Keratinocyte (primary cell): ENCODE data around the gene AK2. TPM values are rescaled to one million over a fixed set of nuclear protein-coding genes. Genes with fewer than 3 reads are reported as not detected.
A peak's percentile ranks its signal among the peaks of the same experiment; 100 is the strongest.

ENCODE experiments used
- DNase-seq: peaks from one replicate; pipeline ENCODE4 v3.0.0-alpha.2; 2011; ENCODE audit warnings: low read depth, missing footprints, low spot score
- FAIRE-seq: peaks from 2 replicates; lab custom pipeline; 2011; peaks lifted over from hg19 to GRCh38; lab: Jason Lieb, UNC
- H2AFZ ChIP-seq: 2 replicates; pipeline ENCODE4 v1.6.0; 2012; ENCODE audit warnings: low read length, control low read depth, inconsistent platforms; ENCODE audit not compliant: control insufficient read depth
- H3K27ac ChIP-seq: 2 replicates; pipeline ENCODE4 v1.5.1; 2011; ENCODE audit warnings: low read length; ENCODE audit not compliant: control insufficient read depth, insufficient read depth
- H3K27me3 ChIP-seq: 3 replicates; pipeline ENCODE4 v1.6.0; 2011; ENCODE audit warnings: low read length; ENCODE audit not compliant: control insufficient read depth, insufficient read depth; ENCODE audit errors: extremely low read depth
- H3K36me3 ChIP-seq, 2 experiments: 2 replicates in 1 of 2; 3 replicates in 1 of 2; pipeline ENCODE4 v1.5.1; 2011; ENCODE audit warnings: low read length in 2 of 2, mild to moderate bottlenecking in 1 of 2; ENCODE audit not compliant: control insufficient read depth in 2 of 2, insufficient read depth in 2 of 2; ENCODE audit errors: extremely low read depth in 1 of 2
- H3K4me1 ChIP-seq: 3 replicates; pipeline ENCODE4 v1.5.1; 2011; ENCODE audit warnings: low read length; ENCODE audit not compliant: control insufficient read depth, insufficient read depth; ENCODE audit errors: extremely low read depth
- H3K4me2 ChIP-seq: 3 replicates; pipeline ENCODE4 v1.6.0; 2011; ENCODE audit warnings: low read depth, low read length; ENCODE audit not compliant: control insufficient read depth, insufficient read depth; ENCODE audit errors: extremely low read depth
- H3K4me3 ChIP-seq, 3 experiments: fragments of 200-600 bp in 1 of 3; sonication (generic) in 1 of 3; 2 replicates in 2 of 3; 3 replicates in 1 of 3; pipeline ENCODE4 v1.5.1; 2011 to 2016; ENCODE audit warnings: low read length in 3 of 3, mild to moderate bottlenecking in 3 of 3, control low read depth in 2 of 3, inconsistent platforms in 1 of 3, low read depth in 1 of 3, mixed read lengths in 1 of 3, mixed run types in 1 of 3, moderate library complexity in 1 of 3; ENCODE audit not compliant: control insufficient read depth in 2 of 3, insufficient read depth in 2 of 3; ENCODE audit errors: extremely low read depth in 1 of 3
- H3K79me2 ChIP-seq: 2 replicates; pipeline ENCODE4 v1.6.0; 2012; ENCODE audit warnings: low read length; ENCODE audit not compliant: control insufficient read depth, insufficient read depth
- H3K9ac ChIP-seq: 3 replicates; pipeline ENCODE4 v1.6.0; 2011; ENCODE audit warnings: low read length; ENCODE audit not compliant: control insufficient read depth, insufficient read depth; ENCODE audit errors: extremely low read depth
- H3K9me1 ChIP-seq: 3 replicates; pipeline ENCODE4 v1.6.0; 2011; ENCODE audit warnings: low read length; ENCODE audit not compliant: control insufficient read depth, insufficient read depth; ENCODE audit errors: extremely low read depth
- H3K9me3 ChIP-seq: 2 replicates; pipeline ENCODE4 v1.5.1; 2012; ENCODE audit warnings: low read depth, low read length; ENCODE audit not compliant: control insufficient read depth
- H4K20me1 ChIP-seq: 3 replicates; pipeline ENCODE4 v1.6.0; 2011; ENCODE audit warnings: low read length; ENCODE audit not compliant: control insufficient read depth, insufficient read depth; ENCODE audit errors: extremely low read depth
- EZH2 ChIP-seq: IDR thresholded peaks from one replicate; pipeline ENCODE4 v1.6.1; 2012; ENCODE audit warnings: inconsistent platforms, mild to moderate bottlenecking, low read length, moderate library complexity
- dilution Hi-C: fragments of 300-500 bp; cut with MboI; formaldehyde crosslinking; loops from one replicate; pipeline ENCODE4 v1.7.0; 2020; ENCODE audit warnings: low sequenced_read_pairs; ENCODE audit not compliant: extremely low pct_ligation_motif_present
- polyA plus RNA-seq, 5 experiments: library from polyadenylated mRNA; depleted of rRNA in 3 of 5; stranded (reverse) in 3 of 5; stranded (forward) in 1 of 5; unstranded in 1 of 5; fragments of >200 nt; gene quantifications; 1 replicate in 1 of 5; 2 replicates in 3 of 5; 3 replicates in 1 of 5; pipeline versions ENCODE4 v1.2.1 to v1.2.3, GENCODE V29; 2011 to 2012; ENCODE audit warnings: missing spikeins in 2 of 5, low read depth in 1 of 5, low replicate concordance in 1 of 5
- TF ChIP-seq, protein P1 (sequence below), 3 experiments: IDR thresholded peaks in 1 of 3; conservative IDR thresholded peaks in 1 of 3; optimal IDR thresholded peaks in 1 of 3; 2 replicates in 2 of 3; 3 replicates in 1 of 3; pipeline versions ENCODE3 to v1.5.1; 2011; ENCODE audit warnings: low read length in 3 of 3, mild to moderate bottlenecking in 3 of 3, moderate library complexity in 2 of 3, control low read depth in 1 of 3, inconsistent platforms in 1 of 3; ENCODE audit not compliant: insufficient read depth in 2 of 3; ENCODE audit errors: extremely low read depth in 1 of 3

AK2 gene
- polyA plus RNA-seq, 1 donor (not counting 4 experiments of a cell fraction or from before 2014, with no cell fraction given) = 258 TPM

DNA sequence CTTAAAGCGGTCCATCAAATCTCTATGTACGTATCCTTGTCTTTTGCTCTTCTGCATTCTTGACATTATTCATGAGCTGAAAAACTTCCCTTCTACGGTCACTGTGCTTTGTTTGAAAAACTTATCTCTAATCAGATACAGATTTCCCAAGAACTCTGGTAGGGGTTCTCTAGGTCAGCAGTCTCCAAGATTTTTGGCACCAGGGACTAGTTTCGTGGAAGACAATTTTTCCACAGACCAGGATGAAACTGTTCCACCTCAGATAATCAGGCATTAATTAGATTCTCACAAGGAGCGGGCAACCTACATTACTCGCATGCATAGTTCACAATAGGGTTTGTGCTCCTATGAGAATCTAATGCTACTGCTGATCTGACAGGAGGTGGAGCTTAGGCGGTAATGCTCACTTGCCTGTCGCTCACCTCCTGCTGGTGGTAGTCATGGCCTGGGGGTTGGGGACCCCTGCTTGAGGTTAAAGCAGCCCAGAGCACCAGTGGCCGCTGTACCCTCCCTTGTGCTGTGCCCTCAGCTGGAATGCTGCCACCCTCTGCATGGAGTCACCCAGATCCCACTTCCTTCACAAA lies 30.8 kb downstream of the AK2 start:
- no peaks in the 10 kb centered on the region for H4K20me1 ChIP-seq
- FAIRE-seq (no peak), DNase-seq (no peak)
- H2AFZ ChIP-seq = no peak overlapping the region
- H3K79me2 ChIP-seq = no peaks in the 10 kb centered on the region
- peaks cover 40% of the 10 kb centered on the region for H3K4me1 ChIP-seq
- no peak overlapping the region for H3K4me2 ChIP-seq
- H3K9me1 ChIP-seq = no peaks in the 10 kb centered on the region
- dilution Hi-C loops = no loop called here
- no peaks in the 10 kb centered on the region for H3K9me3 ChIP-seq
- peak overlapping the region; percentile 5 for H3K9ac ChIP-seq
- TF ChIP-seq, protein P1, sequence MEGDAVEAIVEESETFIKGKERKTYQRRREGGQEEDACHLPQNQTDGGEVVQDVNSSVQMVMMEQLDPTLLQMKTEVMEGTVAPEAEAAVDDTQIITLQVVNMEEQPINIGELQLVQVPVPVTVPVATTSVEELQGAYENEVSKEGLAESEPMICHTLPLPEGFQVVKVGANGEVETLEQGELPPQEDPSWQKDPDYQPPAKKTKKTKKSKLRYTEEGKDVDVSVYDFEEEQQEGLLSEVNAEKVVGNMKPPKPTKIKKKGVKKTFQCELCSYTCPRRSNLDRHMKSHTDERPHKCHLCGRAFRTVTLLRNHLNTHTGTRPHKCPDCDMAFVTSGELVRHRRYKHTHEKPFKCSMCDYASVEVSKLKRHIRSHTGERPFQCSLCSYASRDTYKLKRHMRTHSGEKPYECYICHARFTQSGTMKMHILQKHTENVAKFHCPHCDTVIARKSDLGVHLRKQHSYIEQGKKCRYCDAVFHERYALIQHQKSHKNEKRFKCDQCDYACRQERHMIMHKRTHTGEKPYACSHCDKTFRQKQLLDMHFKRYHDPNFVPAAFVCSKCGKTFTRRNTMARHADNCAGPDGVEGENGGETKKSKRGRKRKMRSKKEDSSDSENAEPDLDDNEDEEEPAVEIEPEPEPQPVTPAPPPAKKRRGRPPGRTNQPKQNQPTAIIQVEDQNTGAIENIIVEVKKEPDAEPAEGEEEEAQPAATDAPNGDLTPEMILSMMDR (optimal IDR thresholded peaks at IDR 0.05 in 1 of 3, IDR thresholded peaks at IDR 0.05 in 1 of 3, conservative IDR thresholded peaks at IDR 0.05 in 1 of 3; ENCODE audit: extremely low read depth in 1 of 3, insufficient read depth in 2 of 3, low read length in 3 of 3) = no peak
- TF ChIP-seq EZH2 = no peak
- H3K36me3 ChIP-seq = peaks cover 10 to 16% of the 10 kb centered on the region in 2 experiments
- H3K27ac ChIP-seq = peak overlapping the region; percentile 90
- H3K27me3 ChIP-seq = no peaks in the 10 kb centered on the region
- H3K4me3 ChIP-seq = no peak overlapping the region

DNA sequence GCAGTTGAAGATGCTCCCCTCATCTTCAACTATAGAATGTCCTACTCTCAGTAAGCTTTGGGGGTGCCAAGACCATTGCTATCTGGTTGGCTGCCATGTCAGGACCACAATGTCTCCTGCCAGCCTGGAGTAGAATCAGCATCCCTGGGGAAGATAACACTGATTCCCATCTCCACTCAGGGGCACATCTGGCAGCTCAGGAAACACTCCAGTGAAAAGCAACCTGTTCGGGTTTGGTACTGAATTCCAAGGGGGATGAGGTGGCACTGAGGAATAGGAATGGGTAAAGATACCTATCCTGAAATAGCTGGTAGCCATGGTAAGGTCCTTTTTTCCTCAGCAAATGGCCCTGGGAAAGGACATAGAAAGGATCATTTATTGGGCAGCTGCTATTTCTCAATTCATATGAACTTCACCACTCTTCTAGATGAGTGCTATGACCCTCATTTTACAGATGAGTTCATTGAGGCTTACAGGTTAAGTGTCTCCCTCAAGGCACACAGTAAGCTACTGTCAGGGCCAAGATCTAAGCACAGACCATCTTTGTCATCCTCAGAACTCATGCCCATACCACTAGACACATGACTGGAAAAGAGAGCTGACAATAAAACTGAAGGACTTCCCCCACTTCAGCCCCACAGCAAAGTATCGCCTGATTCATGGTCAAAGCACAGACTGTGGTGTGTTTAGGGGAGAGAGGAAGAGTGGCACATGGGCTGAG lies 31.4 kb downstream of the AK2 start:
- no peaks in the 10 kb centered on the region for H4K20me1 ChIP-seq
- TF ChIP-seq, protein P1 (optimal IDR thresholded peaks at IDR 0.05 in 1 of 3, IDR thresholded peaks at IDR 0.05 in 1 of 3, conservative IDR thresholded peaks at IDR 0.05 in 1 of 3; ENCODE audit: extremely low read depth in 1 of 3, insufficient read depth in 2 of 3, low read length in 3 of 3) = no peak
- TF ChIP-seq EZH2 = no peak
- H3K4me1 ChIP-seq = peaks cover 40% of the 10 kb centered on the region
- H3K9ac ChIP-seq = peak overlapping the region; percentile 63
- H3K27me3 ChIP-seq = no peaks in the 10 kb centered on the region
- dilution Hi-C loops = no loop called here
- no peak overlapping the region for H3K4me3 ChIP-seq
- H3K9me1 ChIP-seq = no peaks in the 10 kb centered on the region
- H3K27ac ChIP-seq = peak overlapping the region; percentile 90
- H3K4me2 ChIP-seq = peak overlapping the region; percentile 39
- no peak for DNase-seq
- FAIRE-seq = no peak
- no peaks in the 10 kb centered on the region for H3K9me3 ChIP-seq
- H3K79me2 ChIP-seq = no peaks in the 10 kb centered on the region
- peaks cover 7 to 16% of the 10 kb centered on the region in 2 experiments for H3K36me3 ChIP-seq
- H2AFZ ChIP-seq = no peak overlapping the region
